Measurements from ENCODE around the gene MXRA8.
"Not testable (repeated sequence)": the region's sequence is repeated elsewhere in the genome, so short reads cannot be mapped to it uniquely, and the experiment has no call there.

Gene MXRA8

DNA sequence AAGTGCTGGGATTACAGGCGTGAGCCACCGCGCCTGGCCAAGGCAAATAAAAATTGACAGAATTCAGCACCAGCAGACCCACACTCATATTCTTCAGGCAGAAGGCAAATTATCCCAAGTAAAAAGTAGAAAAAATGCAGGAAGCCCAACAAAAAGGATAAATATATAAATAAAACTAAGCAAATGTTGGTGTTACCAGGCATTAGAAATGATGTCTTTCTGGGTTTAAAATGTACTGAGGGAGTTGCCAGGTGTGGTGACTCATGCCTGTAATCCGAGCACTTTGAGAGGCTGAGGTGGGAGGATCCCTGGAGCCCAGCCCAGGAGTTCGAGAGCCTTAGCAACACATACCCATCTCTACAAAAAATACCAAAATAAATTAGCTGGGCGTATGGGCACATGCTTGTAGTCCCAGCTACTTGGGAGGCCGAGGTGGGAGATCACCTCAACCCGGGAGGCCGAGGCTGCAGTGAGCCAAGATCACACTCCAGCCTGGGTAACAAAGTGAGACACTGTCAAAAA lies 40.2 kb downstream of the MXRA8 start:
- no peak for DNase-seq
- Histone ChIP-seq H3K4me3 (ENCODE audit: low read depth, low read length) (no peak overlapping the region), H3K9me3 (no peaks in the 10 kb centered on the region), H3K4me1 (no peaks in the 10 kb centered on the region; the same call in 1 of the 2 replicates), H3K27me3 (no peaks in the 10 kb centered on the region), H3K36me3 (peaks cover 71% of the 10 kb centered on the region)
- TF ChIP-seq, protein P1, sequence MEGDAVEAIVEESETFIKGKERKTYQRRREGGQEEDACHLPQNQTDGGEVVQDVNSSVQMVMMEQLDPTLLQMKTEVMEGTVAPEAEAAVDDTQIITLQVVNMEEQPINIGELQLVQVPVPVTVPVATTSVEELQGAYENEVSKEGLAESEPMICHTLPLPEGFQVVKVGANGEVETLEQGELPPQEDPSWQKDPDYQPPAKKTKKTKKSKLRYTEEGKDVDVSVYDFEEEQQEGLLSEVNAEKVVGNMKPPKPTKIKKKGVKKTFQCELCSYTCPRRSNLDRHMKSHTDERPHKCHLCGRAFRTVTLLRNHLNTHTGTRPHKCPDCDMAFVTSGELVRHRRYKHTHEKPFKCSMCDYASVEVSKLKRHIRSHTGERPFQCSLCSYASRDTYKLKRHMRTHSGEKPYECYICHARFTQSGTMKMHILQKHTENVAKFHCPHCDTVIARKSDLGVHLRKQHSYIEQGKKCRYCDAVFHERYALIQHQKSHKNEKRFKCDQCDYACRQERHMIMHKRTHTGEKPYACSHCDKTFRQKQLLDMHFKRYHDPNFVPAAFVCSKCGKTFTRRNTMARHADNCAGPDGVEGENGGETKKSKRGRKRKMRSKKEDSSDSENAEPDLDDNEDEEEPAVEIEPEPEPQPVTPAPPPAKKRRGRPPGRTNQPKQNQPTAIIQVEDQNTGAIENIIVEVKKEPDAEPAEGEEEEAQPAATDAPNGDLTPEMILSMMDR (IDR thresholded peaks at IDR 0.05; ENCODE audit: low read depth, low read length): no peak

DNA sequence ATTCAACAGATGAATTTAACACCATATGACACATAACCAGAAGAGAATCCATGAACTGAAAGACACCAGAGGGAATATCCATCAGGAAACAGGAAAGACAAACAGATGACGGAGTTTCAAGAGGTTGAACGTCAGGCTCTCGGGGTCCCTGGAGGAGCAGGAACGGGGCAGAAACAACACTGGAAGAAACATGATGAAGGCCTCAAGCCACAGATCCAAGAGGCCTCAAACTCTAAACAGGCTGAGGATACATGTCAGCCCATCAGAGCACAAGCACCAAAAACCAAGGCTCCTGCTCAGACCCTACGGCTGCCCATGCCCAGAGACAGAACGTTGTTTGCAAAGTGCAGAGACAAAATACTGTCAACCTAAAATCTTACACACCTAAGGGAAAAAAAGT lies 40.9 kb downstream of the MXRA8 start:
- Histone ChIP-seq H3K36me3 (peaks cover 74% of the 10 kb centered on the region), H3K4me3 (ENCODE audit: low read depth, low read length) (no peak overlapping the region), H3K27me3 (no peaks in the 10 kb centered on the region), H3K4me1 (no peaks in the 10 kb centered on the region), H3K9me3 (no peaks in the 10 kb centered on the region)
- TF ChIP-seq, protein P1 (IDR thresholded peaks at IDR 0.05; ENCODE audit: low read depth, low read length): no peak
- DNase-seq: no peak

DNA sequence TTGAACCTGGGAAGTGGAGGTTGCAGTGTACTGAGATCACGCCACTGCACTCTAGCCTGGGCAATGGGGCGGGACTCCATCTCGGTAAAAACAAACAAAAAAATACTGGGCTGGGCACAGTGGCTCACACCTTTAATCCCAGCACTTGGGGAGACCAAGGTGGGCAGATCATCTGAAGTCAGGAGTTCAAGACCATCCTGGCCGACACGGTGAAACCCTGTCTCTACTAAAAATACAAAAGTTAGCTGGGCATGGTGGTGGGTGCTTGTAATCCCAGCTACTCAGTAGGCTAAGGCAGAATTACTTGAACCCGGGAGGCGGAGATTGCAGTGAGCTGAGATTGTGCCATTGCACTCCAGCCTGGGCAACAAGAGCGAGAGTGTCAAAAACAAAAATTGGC lies 42.2 kb downstream of the MXRA8 start:
- DNase-seq; H3K9me3 ChIP-seq; H3K27me3 ChIP-seq; H3K4me1 ChIP-seq; H3K4me3 ChIP-seq (ENCODE audit: low read depth, low read length): not testable (repeated sequence)
- H3K36me3 ChIP-seq: peaks cover 82% of the 10 kb centered on the region

DNA sequence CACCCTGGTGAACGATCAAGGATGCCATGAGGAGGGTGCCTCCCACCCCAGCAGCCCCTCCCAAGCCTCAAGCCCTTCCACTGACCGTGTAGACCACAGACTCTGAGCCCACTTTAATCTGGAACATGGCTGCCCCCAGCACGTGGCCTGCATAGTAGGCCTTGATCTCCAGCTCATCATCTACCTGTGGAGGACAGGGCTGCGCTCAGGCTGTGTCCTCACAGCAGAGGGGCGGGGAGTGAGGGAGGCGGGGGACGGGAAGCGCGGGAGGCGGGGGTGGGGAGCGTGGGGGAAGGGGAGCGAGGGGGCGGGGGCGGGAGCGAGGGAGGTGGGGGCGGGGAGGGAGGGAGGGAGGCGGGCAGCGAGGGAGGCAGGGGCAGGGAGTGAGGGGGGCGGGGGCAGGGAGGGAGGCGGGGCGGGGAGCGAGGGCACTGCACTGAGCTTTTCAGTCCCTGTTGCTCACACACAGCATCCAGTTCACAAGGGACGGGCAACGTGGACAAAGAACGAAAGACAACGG lies 42.9 kb downstream of the MXRA8 start:
- TF ChIP-seq, protein P1 (IDR thresholded peaks at IDR 0.05; ENCODE audit: low read depth, low read length): no peak
- Histone ChIP-seq H3K27me3 (no peaks in the 10 kb centered on the region), H3K4me3 (ENCODE audit: low read depth, low read length) (no peak overlapping the region), H3K9me3 (no peaks in the 10 kb centered on the region), H3K4me1 (no peaks in the 10 kb centered on the region), H3K36me3 (peaks cover 82% of the 10 kb centered on the region)
- no peak for DNase-seq

DNA sequence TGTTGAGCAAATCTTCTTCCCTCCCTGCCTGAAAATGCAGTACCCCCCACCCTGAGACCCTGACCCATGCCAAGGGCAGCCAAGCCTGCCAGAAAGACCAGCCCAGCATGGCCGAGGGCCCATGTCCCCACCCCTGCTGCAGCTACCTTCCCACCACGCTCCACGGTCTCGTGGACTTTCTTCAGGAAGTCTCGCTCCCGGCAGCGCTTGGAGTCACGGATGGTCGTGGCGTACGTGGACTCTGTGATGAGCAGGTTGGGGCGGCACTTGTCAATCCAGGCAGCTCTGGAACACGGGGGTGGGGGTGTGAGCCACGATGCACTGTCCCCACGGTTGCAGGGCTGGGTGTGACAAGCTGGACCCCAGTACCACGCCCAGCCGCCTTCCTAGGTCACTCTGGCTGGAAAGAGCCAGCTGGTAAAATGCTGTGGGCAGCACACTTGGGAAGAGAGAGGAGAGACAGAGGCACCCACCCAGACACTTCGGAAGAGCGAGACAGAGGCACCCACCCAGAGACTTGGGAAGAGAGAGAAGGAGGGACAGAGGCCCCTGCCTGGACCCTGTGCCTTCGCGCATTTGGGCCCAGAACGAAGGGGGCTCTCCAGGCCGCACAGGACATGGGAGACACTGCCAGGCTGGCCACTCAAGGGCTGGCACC lies 43.5 kb downstream of the MXRA8 start:
- Histone ChIP-seq H3K9me3 (no peaks in the 10 kb centered on the region), H3K27me3 (no peaks in the 10 kb centered on the region), H3K4me3 (ENCODE audit: low read depth, low read length) (no peak overlapping the region), H3K36me3 (peaks cover 82% of the 10 kb centered on the region), H3K4me1 (no peaks in the 10 kb centered on the region)
- TF ChIP-seq, protein P1 (IDR thresholded peaks at IDR 0.05; ENCODE audit: low read depth, low read length): no peak
- DNase-seq: no peak

DNA sequence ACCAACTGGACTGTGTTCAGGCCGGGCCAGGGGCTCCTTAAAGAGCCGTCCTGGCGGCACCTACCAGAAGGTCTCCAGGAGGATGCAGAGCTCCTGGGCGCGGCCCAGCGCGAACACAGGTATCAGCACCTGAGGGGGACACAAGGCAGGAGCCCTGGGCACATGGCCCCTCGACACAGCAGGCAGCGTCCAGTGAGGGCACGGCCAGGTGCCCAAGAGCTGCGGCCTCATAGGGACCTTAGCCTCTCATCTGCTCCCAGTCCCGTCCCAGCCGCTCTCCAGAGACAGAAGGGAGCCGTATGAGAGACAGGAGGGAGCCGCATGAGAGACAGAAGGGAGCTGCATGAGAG lies 44.1 kb downstream of the MXRA8 start:
- Histone ChIP-seq H3K9me3 (no peaks in the 10 kb centered on the region), H3K36me3 (peaks cover 81% of the 10 kb centered on the region), H3K4me3 (ENCODE audit: low read depth, low read length) (no peak overlapping the region), H3K4me1 (no peaks in the 10 kb centered on the region), H3K27me3 (no peaks in the 10 kb centered on the region)
- DNase-seq: no peak
- TF ChIP-seq, protein P1 (IDR thresholded peaks at IDR 0.05; ENCODE audit: low read depth, low read length): no peak

Measured in BE2C (cell line).